ENCODE measurements around the gene MIEF2.

The MIEF2 gene

DNA sequence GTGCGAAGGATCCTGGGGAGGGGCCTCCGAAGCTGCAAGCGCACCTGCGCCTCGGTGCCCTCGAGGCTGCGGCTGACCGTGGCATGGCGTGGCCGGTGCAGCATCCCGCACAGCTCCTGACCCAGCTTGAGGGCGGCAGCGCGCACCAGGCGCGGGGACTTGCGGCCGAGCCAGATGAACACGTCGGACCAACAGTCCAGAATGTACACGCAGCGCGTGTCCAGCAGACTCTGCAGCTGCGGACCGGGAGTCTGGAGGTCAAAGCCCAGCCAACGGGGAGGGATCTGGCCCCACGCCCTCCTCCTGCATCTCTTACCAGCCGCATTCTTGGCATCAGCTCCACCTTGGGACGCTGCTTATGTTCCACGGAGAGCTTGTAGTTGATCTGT, 12.9 kb upstream of the MIEF2 start:
- no peaks in the 10 kb centered on the region for H3K4me1 ChIP-seq (ENCODE audit: insufficient read depth, low read length, poor library complexity, severe bottlenecking)
- no peaks in the 10 kb centered on the region for H3K9me3 ChIP-seq (ENCODE audit: insufficient read depth, low read depth, low read length)
- H3F3A ChIP-seq (ENCODE audit: low read depth) = no peaks in the 10 kb centered on the region
- H3K79me2 ChIP-seq (ENCODE audit: insufficient read depth, low read length) = no peaks in the 10 kb centered on the region
- H3K36me3 ChIP-seq (ENCODE audit: insufficient read depth, low read length) = peaks cover 60% of the 10 kb centered on the region; the same call in 1 of the 2 replicates
- no peak overlapping the region for H3K9ac ChIP-seq (ENCODE audit: low read depth, low read length, poor library complexity, severe bottlenecking)
- H3K4me3 ChIP-seq (ENCODE audit: low read length, poor library complexity, severe bottlenecking) = no peak overlapping the region
- TF ChIP-seq CTCF (conservative IDR thresholded peaks at IDR 0.05; ENCODE audit: low read length) = no peak
- no peaks in the 10 kb centered on the region for H4K20me1 ChIP-seq (ENCODE audit: insufficient read depth, low read length, poor library complexity, severe bottlenecking)
- H2AFZ ChIP-seq (ENCODE audit: low read length) = no peak overlapping the region
- H3K27me3 ChIP-seq (ENCODE audit: insufficient read depth, low read length, poor library complexity, severe bottlenecking) = no peaks in the 10 kb centered on the region
- H3K4me2 ChIP-seq (ENCODE audit: low read depth, low read length, poor library complexity, severe bottlenecking) = no peak overlapping the region
- no peaks in the 10 kb centered on the region for H3K9me2 ChIP-seq (replicated peaks; ENCODE audit: low read depth, low read length)

DNA sequence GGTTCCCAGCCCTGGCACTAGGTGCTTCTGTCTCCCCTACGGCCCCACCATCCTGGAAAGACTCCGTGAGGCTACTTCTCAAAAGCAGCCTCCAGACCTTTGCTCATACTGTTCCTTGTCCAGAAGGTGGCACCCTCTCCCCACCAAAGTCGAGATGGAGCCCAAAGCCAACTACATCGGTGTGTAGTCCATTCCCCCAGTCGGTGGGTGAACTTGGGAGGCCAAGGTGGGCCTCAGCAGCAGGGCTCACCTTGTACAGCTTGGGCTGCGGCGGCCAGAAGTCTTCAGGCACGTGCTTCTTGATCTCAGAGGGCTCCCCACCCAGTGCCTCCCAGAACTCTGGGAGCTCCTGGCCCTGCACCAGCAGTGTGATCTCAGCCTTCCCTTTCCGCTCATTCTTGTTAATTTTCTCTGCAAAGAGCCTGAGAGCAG, 12.1 kb upstream of the MIEF2 start:
- H3K4me1 ChIP-seq (ENCODE audit: insufficient read depth, low read length, poor library complexity, severe bottlenecking) = no peaks in the 10 kb centered on the region
- no peaks in the 10 kb centered on the region for H3K27me3 ChIP-seq (ENCODE audit: insufficient read depth, low read length, poor library complexity, severe bottlenecking)
- H3K4me2 ChIP-seq (ENCODE audit: low read depth, low read length, poor library complexity, severe bottlenecking) = no peak overlapping the region
- H3K9me3 ChIP-seq (ENCODE audit: insufficient read depth, low read depth, low read length) = no peaks in the 10 kb centered on the region
- H3K9ac ChIP-seq (ENCODE audit: low read depth, low read length, poor library complexity, severe bottlenecking) = no peak overlapping the region
- TF ChIP-seq EZH2phosphoT487 (IDR thresholded peaks at IDR 0.05; ENCODE audit: borderline replicate concordance) (no peak), CTCF (conservative IDR thresholded peaks at IDR 0.05; ENCODE audit: low read length) (peak; percentile 76)
- H3K79me2 ChIP-seq (ENCODE audit: insufficient read depth, low read length) = no peaks in the 10 kb centered on the region
- peaks cover 66% of the 10 kb centered on the region; the same call in 1 of the 2 replicates for H3K36me3 ChIP-seq (ENCODE audit: insufficient read depth, low read length)
- no peak overlapping the region for H2AFZ ChIP-seq (ENCODE audit: low read length)
- H3K4me3 ChIP-seq (ENCODE audit: low read length, poor library complexity, severe bottlenecking) = no peak overlapping the region
- no peaks in the 10 kb centered on the region for H4K20me1 ChIP-seq (ENCODE audit: insufficient read depth, low read length, poor library complexity, severe bottlenecking)
- no peaks in the 10 kb centered on the region for H3K9me2 ChIP-seq (replicated peaks; ENCODE audit: low read depth, low read length)
- no peaks in the 10 kb centered on the region for H3F3A ChIP-seq (ENCODE audit: low read depth)

- no peaks in the 10 kb centered on the region for H4K20me1 ChIP-seq (ENCODE audit: insufficient read depth, low read length, poor library complexity, severe bottlenecking)
- peaks cover 70% of the 10 kb centered on the region; the same call in 1 of the 2 replicates for H3K36me3 ChIP-seq (ENCODE audit: insufficient read depth, low read length)
These were observed 11.7 kb upstream of the MIEF2 start for GRCh38 chr17:18248811-18249210.

More at GRCh38 chr17:18248811-18249210, 11.7 kb upstream of the MIEF2 start:
- Histone ChIP-seq H2AFZ (ENCODE audit: low read length) (no peak overlapping the region), H3K9me2 (replicated peaks; ENCODE audit: low read depth, low read length) (no peaks in the 10 kb centered on the region), H3K79me2 (ENCODE audit: insufficient read depth, low read length) (no peaks in the 10 kb centered on the region), H3K9ac (ENCODE audit: low read depth, low read length, poor library complexity, severe bottlenecking) (no peak overlapping the region), H3K27me3 (ENCODE audit: insufficient read depth, low read length, poor library complexity, severe bottlenecking) (no peaks in the 10 kb centered on the region), H3K9me3 (ENCODE audit: insufficient read depth, low read depth, low read length) (no peaks in the 10 kb centered on the region), H3K4me1 (ENCODE audit: insufficient read depth, low read length, poor library complexity, severe bottlenecking) (no peaks in the 10 kb centered on the region), H3F3A (ENCODE audit: low read depth) (no peaks in the 10 kb centered on the region), H3K4me3 (ENCODE audit: low read length, poor library complexity, severe bottlenecking) (no peak overlapping the region), H3K4me2 (ENCODE audit: low read depth, low read length, poor library complexity, severe bottlenecking) (no peak overlapping the region)
- no peak for TF ChIP-seq CTCF (conservative IDR thresholded peaks at IDR 0.05; ENCODE audit: low read length)
- TF ChIP-seq EZH2phosphoT487 (IDR thresholded peaks at IDR 0.05; ENCODE audit: borderline replicate concordance) = no peak

Measured in Loucy (cell line).